Measurements from ENCODE around the gene KRTAP12-3.
A peak's percentile ranks its signal among the peaks of the same experiment; 100 is the strongest.
"Not testable (repeated sequence)": the region's sequence is repeated elsewhere in the genome, so short reads cannot be mapped to it uniquely, and the experiment has no call there.

KRTAP12-3 gene

DNA sequence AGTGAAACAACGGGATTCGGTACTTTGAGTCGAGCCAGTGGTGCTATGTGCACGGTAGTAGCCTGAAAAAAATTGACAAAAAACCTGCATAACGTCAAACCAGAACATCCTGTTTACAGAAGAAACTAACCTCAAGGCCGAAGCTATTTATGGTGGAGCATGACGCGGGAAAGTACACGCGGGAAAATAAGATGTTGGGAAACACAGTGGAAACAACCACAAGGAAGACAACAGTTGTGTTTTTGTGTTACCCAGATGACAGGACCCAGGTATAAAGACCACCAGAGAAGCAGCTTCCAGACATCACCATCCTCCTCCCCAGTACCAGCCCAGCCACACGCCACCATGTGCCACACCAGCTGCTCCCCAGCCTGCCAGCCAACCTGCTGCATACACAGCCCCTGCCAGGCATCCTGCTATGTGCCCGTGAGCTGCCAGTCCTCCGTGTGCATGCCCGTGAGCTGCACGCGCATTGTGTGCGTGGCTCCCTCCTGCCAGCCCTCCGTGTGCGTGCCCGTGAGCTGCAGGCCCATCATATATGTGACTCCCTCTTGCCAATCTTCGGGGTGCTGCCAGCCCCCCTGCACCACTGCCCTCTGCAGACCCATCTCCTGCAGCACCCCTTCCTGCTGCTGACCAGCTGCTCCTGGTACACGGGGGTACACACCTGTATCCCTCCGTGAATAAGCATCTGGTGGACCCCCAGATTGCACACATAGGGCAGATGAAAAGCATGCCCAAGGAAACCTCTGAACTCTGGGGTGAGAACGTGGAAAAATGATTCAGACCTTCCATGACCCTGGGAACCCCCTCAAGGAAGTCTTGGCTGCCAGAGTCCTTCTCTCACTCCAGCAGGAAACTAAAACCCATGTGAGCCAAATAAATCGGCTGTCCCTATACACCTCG lies at the start of gene KRTAP12-3:
TSS of gene KRTAP12-3 (plus strand) at position 298 of the 906 bp plus-strand sequence. CDS start at position 346, 48 bp downstream.
- no peak for DNase-seq

- DNase-seq = no peak
Observed at GRCh38 chr21:44609193-44609592, 48.5 kb upstream of the KRTAP12-3 start.

DNA sequence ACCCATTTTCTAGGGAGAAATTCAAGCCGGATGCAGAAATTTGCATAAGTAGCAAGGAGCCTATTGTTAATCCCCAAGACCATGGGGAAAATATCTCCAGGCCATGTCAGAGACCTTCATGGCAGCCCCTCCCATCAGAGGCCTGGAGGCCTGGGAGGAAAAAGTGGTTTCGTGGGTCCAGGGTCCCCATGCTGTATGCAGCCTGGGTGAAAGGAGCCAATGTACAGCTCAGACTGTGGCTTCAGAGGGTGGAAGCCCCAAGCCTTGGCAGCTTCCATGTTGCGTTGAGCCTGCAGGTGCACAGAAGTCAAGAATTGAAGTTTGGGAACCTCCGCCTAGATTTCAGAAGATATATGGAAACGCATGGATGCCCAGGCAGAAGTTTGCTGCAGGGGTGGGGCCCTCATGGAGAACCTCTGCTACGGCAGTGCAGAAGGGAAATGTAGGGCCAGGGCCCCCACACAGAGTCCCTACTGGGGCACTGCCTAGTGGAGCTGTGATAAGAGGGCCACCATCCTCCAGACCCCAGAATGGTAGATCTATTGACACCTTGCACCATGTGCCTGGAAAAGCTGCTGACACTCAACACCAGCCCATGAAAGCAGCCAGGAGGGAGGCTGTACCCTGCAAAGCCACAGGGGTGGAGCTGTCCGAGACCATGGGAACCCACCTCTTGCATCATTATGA lies 47.4 kb upstream of the KRTAP12-3 start:
- not testable (repeated sequence) for DNase-seq

DNA sequence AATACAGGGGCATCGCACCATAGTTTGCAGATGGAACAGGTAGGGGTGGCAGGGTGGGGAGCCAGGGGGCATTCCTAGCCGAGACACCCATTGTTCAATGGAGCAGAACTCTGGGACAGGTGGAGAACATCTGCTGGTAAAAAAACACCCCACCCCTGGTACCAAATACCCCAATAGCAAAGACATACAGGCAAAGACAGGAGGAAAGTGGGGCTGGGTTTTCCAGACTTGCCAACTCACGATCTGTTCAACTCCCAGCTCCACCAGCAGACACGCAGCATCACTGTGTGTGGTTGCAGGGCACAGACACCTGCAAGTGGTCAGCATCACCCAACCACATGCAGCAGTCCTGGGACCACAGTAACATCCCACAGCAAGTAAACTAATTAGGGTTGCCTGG lies 46.2 kb upstream of the KRTAP12-3 start:
- DNase-seq = no peak

- DNase-seq = no peak
Observed at GRCh38 chr21:44612029-44612486, 45.7 kb upstream of the KRTAP12-3 start, which contains the start of gene KRTAP10-8. Gene KRTAP10-8, plus strand, starts transcription at chr21:44612079. Its CDS starts 22 bp downstream, at chr21:44612101.

GRCh38 chr21:44612669-44613229 lies 45.0 kb upstream of the KRTAP12-3 start:
- DNase-seq = no peak

- no peak for DNase-seq
Observed at GRCh38 chr21:44613386-44614155, 44.2 kb upstream of the KRTAP12-3 start.

- no peak for DNase-seq
Observed at GRCh38 chr21:44614161-44614631, 43.5 kb upstream of the KRTAP12-3 start.

- no peak for DNase-seq
Observed at GRCh38 chr21:44614961-44615391, 42.8 kb upstream of the KRTAP12-3 start.

DNA sequence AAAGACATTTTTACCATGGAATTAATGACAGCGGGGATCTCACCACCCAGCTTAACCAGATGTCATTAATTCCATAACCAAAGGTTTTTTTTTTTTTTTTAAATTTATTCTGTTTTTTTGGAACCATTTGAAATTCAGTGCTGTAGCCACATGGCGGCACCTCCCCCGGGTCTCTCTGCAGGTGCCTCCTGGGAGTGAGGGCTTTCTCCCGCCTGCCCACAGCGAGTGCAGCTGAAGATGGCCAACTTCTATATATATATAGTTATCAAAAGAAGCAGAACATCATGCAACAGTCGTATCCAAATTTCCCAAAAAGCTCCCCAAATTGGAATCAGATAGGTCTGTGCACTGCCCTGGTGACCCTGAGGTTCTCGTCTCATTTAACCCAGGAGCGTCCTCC lies 42.3 kb upstream of the KRTAP12-3 start:
- no peak for DNase-seq

- DNase-seq = no peak
Observed at GRCh38 chr21:44615911-44616590, 41.7 kb upstream of the KRTAP12-3 start.

GRCh38 chr21:44616591-44616926 lies 41.2 kb upstream of the KRTAP12-3 start:
- DNase-seq = no peak

DNA sequence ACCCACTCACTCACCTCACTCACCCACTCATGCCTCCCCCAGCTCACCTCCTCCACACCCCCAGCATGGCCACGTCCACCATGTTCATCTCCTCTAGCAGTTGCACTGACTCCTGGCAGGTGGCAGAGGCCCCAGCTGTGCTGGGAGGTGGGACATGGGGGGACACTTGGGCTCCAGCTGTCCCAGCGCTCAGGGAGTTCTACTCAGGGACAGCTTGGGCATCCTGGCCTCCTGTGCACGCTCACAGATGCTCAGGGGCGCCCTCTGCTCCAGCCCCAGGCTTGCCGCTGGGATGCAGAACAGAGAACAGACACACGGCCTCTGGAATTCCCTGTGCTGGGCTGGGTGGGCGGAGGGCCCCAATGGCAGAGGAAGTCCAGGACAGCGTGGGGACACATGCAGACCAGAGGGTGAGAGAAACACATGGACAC lies 40.6 kb upstream of the KRTAP12-3 start:
- no peak for DNase-seq

DNA sequence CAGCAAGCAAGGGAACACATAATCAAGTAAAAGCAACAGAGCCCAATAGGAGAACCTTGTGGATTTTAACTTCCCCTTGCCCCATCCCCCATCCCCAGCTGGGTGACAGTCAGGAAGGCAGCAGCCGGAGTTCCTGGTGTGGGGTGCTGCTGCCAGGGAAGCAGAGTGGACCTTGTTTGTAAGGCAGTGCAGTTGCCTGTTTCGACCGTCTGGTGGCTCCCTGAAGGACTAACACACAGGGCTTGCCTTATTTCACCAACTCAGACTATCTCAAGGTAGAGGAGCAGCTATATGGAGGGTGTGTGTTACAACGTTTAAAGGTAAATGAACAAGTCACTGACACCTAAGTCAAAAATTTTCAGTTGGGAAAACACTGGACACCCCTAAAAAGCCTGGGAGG lies 39.2 kb upstream of the KRTAP12-3 start:
- peak in 2 of 3 donors; percentile 24 to 49 for DNase-seq

GRCh38 chr21:44618909-44619308 lies 38.8 kb upstream of the KRTAP12-3 start:
- DNase-seq = no peak

DNA sequence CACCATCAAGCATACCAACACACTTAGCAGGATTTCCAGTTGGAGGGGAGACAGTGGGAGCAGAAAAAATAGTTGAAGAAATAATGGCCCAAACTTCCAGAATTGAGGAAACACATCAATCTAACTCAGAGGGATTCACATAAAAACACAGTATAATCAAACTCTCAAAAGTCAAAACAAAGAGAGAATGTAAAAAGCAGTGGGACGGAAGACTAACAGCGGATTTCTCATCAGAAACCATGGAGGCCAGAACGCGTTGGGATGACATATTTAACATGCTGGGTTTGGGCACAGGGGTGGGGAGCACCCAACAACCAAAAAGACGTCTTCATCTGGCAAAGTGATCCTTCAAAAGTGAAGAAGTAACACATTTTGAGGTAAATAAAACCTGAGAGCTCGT lies 37.8 kb upstream of the KRTAP12-3 start:
- no peak for DNase-seq

DNA sequence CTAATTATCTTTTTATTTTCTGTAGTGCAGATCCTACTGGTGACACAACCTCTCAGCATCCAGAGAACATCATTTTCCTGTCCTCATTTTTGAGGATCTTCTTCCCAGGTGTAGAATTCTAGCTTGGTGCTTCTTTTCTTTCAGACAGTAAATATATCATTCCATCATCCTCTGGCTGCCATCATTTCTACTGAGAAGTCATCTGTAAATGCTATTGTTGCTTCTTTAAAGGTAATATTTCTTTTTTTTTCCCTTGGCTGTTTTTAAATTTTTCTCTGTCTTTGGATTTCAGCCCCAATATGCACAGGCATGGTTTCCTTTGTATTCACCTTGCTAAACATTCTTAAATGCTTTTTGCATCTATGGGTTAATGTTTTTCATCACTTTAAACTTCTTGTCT lies 34.2 kb upstream of the KRTAP12-3 start:
- no peak for DNase-seq

- no peak for DNase-seq
Observed at GRCh38 chr21:44625756-44626155, 32.0 kb upstream of the KRTAP12-3 start.

- DNase-seq = no peak
Observed at GRCh38 chr21:44626262-44626661, 31.5 kb upstream of the KRTAP12-3 start.

- DNase-seq = no peak
Observed at GRCh38 chr21:44626673-44627143, 31.0 kb upstream of the KRTAP12-3 start, which contains the start of gene KRTAP10-9. Gene KRTAP10-9, plus strand, starts transcription at chr21:44627093. Its CDS starts 79 bp downstream, at chr21:44627172.

DNA sequence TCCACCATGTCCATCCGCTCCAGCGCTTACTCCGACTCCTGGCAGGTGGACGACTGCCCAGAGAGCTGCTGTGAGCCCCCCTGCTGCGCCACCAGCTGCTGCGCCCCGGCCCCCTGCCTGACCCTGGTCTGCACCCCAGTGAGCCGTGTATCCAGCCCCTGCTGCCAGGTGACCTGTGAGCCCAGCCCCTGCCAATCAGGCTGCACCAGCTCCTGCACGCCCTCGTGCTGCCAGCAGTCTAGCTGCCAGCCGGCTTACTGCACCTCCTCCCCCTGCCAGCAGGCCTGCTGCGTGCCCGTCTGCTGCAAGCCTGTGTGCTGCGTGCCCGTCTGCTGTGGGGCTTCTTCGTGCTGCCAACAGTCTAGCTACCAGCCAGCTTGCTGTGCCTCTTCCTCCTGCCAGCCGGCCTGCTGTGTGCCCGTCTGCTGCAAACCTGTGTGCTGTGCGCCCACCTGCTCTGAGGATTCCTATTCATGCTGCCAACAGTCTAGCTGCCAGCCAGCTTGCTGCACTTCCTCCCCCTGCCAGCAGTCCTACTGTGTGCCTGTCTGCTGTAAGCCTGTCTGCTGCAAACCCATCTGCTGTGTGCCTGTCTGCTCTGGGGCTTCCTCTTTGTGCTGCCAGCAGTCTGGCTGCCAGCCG lies 30.4 kb upstream of the KRTAP12-3 start:
- not testable (repeated sequence) for DNase-seq
